ENCODE measurements around the gene OR10W1.

OR10W1 gene, protein sequence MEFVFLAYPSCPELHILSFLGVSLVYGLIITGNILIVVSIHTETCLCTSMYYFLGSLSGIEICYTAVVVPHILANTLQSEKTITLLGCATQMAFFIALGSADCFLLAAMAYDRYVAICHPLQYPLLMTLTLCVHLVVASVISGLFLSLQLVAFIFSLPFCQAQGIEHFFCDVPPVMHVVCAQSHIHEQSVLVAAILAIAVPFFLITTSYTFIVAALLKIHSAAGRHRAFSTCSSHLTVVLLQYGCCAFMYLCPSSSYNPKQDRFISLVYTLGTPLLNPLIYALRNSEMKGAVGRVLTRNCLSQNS

DNA sequence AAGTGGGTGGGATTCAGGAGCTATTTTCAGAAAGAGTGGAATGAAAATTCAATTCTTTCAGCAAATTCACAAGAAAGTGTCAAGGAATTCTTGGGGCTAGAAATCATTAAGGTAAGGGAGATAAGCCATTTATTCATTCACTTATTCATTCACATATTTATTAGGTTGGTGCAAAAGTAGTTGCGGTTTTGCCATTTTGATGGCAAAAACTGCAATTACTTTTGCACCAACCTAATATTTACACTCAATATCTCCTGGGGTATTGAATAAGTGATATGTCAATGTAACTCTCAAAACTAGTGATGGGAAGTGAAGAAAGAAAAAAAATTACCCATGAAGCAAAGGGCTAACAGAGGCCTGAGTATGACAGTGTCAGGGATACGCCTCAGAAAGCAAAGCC lies at the start of gene OR10W1:
Gene OR10W1 (minus strand): TSS at position 119 of the 400 bp plus-strand sequence. CDS start 402 bp downstream, outside the sequence.
- H3K4me3 ChIP-seq (ENCODE audit: low read length), result no peak within 1 kb of the TSS
- TF ChIP-seq, protein P1, sequence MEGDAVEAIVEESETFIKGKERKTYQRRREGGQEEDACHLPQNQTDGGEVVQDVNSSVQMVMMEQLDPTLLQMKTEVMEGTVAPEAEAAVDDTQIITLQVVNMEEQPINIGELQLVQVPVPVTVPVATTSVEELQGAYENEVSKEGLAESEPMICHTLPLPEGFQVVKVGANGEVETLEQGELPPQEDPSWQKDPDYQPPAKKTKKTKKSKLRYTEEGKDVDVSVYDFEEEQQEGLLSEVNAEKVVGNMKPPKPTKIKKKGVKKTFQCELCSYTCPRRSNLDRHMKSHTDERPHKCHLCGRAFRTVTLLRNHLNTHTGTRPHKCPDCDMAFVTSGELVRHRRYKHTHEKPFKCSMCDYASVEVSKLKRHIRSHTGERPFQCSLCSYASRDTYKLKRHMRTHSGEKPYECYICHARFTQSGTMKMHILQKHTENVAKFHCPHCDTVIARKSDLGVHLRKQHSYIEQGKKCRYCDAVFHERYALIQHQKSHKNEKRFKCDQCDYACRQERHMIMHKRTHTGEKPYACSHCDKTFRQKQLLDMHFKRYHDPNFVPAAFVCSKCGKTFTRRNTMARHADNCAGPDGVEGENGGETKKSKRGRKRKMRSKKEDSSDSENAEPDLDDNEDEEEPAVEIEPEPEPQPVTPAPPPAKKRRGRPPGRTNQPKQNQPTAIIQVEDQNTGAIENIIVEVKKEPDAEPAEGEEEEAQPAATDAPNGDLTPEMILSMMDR (conservative IDR thresholded peaks at IDR 0.05; ENCODE audit: low read depth, low read length), result no peak
- no peak for DNase-seq (ENCODE audit: low read depth)

DNA sequence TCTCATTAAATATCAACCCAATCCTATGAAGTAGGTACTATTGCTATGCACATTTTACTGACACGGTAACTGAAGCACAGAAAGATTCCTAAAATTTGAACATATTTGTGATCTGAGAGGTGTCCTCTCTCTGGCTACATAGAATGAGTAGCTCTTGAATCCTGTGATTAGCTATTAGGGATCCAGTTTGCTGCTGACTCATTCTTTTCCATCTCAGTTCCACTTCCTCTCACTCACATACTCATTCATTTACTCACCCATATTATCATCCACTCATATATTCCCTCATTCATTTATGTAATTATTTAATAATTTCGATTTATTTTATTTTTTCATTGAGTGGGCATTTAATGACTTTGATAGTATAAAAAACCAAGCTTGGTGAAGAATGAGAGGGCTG lies 48.1 kb upstream of the OR10W1 start:
- TF ChIP-seq, protein P1 (conservative IDR thresholded peaks at IDR 0.05; ENCODE audit: low read depth, low read length), result no peak
- H3K4me3 ChIP-seq (ENCODE audit: low read length), result no peak overlapping the region
- no peak for DNase-seq (ENCODE audit: low read depth)

DNA sequence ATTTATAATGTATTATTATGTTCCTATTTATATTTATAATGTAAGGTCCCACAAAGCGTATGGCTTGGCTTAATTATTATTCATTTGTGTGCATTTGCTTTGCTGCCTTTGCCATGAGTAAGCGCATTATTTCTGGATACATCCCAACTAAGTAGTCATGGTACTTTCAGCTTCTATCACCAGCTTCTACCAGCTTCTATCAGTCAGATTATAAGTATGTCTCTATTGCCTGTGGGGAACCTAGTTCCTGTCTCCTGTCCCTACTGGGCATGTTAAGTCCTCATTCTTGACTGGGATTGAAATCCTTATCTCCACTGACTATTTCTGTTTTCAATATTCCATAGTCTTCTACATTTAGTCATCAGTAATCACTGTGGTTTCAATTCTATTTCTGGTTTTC lies 33.5 kb upstream of the OR10W1 start:
- no peak overlapping the region for H3K4me3 ChIP-seq (ENCODE audit: low read length)
- TF ChIP-seq, protein P1 (conservative IDR thresholded peaks at IDR 0.05; ENCODE audit: low read depth, low read length), result no peak
- DNase-seq (ENCODE audit: low read depth), result peak; percentile 16

DNA sequence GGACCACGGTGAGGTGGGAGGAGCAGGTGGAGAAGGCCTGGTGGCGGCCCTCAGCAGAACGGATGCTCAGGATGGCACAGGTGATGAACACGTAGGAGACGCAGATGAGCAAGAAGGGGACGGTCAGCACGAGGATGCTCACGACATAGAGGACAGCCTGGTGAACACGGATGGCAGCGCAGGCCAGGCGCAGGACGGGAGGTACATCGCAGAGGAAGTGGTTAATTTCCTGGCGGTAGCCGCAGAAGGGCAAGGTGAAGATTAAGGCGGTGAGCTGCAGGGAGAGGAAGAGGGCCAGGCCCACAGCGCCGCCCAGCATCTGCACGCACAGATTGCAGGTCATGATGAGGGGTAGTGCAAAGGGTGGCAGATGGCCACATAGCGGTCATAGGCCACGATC lies 24.0 kb upstream of the OR10W1 start:
- DNase-seq (ENCODE audit: low read depth), result no peak
- TF ChIP-seq, protein P1 (conservative IDR thresholded peaks at IDR 0.05; ENCODE audit: low read depth, low read length), result no peak
- H3K4me3 ChIP-seq (ENCODE audit: low read length), result no peak overlapping the region

DNA sequence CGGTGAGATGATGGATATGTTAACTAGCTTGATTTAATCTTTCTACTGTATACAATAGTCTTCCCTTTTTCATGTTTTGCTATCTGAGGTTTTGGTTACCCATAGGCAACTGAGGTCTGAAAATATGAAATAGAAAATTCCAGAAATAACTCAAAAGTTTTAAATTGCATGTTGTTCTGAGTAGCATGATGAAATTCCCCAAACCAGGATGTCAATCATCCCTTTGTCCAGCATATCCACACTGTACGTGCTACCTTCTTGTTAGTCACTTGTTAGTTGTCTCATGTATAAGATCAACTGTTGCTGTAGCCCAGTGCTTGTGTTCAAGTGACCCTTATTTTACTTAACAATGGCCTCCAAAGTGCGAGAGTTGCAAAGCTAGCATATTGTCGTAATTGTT lies 21.2 kb upstream of the OR10W1 start:
- no peak overlapping the region for H3K4me3 ChIP-seq (ENCODE audit: low read length)
- no peak for DNase-seq (ENCODE audit: low read depth)
- TF ChIP-seq, protein P1 (conservative IDR thresholded peaks at IDR 0.05; ENCODE audit: low read depth, low read length), result no peak

DNA sequence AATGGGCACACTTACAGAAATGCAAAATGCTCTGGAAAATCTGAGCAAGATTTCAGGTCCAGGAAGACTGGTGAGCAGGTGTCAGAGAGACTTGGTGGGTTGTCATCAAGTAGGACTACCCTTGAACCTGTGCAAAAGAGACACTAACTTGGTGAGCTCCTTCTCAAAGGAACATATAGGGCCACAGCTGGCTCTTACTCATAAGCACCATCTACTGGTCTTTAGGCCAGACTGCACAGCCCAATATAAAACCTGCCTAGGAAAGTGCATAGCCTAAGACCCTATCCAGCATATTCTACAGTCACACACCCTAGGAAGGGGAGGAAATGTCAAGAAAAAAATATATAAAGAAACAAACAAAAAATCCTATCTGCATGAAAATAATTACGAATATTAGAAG lies 18.2 kb upstream of the OR10W1 start:
- TF ChIP-seq, protein P1 (conservative IDR thresholded peaks at IDR 0.05; ENCODE audit: low read depth, low read length), result peak; percentile 79
- peak; percentile 0 for DNase-seq (ENCODE audit: low read depth)
- H3K4me3 ChIP-seq (ENCODE audit: low read length), result no peak overlapping the region

DNA sequence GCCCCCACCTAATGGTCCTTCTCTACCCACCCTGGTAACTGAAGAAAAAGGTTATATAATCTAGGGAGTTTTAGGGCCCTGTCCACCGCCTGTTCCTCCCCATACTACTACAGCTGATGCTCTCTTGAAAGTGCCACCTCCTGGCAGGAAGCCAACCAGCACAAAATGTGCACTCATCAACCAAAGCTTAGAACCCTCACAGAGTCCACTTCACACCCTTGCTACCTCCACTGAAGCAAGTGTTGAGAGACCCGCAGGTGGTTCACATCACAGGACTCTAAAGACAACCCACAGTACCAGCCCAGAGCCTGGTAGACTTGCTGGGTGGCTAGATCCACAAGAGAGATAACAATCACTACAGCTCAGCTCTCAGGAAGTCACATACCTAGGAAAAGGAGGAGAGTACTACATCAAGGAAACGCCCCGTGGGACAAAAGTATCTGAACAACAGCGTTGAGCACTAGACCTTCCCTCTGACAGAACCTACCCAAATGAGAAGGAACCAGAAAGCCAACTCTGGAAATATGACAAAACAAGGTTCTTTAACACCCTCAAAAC lies 17.5 kb upstream of the OR10W1 start:
- DNase-seq (ENCODE audit: low read depth), result no peak
- H3K4me3 ChIP-seq (ENCODE audit: low read length), result no peak overlapping the region
- TF ChIP-seq, protein P1 (conservative IDR thresholded peaks at IDR 0.05; ENCODE audit: low read depth, low read length), result no peak

All from retinal pigment epithelial cell (primary cell).